Fibroblast of mammary gland (primary cell): ENCODE measurements around the gene CLEC17A.

Experiments used
- DNase-seq: peaks from one replicate; pipeline ENCODE4 v3.0.0-alpha.2; 2010; ENCODE audit warnings: low read depth
- H3K4me3 ChIP-seq: 2 replicates; pipeline ENCODE4 v1.5.1; 2011; ENCODE audit warnings: low read depth, mild to moderate bottlenecking, low read length, moderate library complexity; ENCODE audit not compliant: control insufficient read depth
- TF ChIP-seq, protein P1 (sequence below): conservative IDR thresholded peaks from 2 replicates; pipeline ENCODE4 v1.5.1; 2011; ENCODE audit warnings: low read depth, low read length, inconsistent platforms; ENCODE audit not compliant: control insufficient read depth, insufficient read depth

Gene CLEC17A

DNA sequence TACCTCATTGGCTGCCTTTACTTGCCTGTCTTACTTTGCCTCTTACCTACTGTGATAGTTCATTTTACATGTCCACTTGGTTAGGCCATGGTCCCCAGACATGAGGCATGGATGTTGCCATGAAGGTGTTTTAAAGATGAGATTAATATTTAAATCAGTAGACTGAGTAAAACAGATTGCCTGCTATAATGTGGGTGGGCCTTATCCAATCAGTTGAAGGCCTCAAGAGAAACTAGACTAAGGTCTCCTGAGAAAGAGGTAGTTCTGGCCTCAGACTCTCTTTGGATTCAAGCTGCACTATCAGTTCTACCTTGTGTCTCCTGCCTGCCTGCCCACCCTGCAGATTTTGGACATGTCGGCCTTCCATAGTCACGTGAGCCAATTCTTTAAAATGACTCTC lies 65.6 kb downstream of the CLEC17A start:
- H3K4me3 ChIP-seq: no peak overlapping the region
- no peak for DNase-seq

DNA sequence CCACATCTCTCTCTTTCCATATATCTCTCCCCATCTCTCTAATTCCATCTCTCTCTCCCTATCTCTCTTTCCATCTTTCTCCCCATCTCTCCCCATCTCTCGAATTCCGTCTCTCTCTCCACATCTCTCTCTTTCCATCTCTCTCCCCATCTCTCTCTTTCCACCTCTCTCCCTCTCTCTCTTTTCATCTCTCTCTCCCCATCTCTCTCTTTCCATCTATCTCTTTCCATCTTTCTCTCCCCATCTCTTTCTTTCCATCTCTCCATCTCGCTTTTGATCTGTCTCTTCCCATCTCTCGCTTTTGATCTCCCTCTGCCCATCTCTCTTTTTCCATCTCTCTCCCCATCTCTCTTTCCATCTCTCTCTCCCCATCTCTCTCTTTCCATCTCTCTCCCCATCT lies 66.1 kb downstream of the CLEC17A start:
- DNase-seq: no peak
- no peak overlapping the region for H3K4me3 ChIP-seq
- TF ChIP-seq, protein P1, sequence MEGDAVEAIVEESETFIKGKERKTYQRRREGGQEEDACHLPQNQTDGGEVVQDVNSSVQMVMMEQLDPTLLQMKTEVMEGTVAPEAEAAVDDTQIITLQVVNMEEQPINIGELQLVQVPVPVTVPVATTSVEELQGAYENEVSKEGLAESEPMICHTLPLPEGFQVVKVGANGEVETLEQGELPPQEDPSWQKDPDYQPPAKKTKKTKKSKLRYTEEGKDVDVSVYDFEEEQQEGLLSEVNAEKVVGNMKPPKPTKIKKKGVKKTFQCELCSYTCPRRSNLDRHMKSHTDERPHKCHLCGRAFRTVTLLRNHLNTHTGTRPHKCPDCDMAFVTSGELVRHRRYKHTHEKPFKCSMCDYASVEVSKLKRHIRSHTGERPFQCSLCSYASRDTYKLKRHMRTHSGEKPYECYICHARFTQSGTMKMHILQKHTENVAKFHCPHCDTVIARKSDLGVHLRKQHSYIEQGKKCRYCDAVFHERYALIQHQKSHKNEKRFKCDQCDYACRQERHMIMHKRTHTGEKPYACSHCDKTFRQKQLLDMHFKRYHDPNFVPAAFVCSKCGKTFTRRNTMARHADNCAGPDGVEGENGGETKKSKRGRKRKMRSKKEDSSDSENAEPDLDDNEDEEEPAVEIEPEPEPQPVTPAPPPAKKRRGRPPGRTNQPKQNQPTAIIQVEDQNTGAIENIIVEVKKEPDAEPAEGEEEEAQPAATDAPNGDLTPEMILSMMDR: no peak

More for the DNA sequence above, 65.6 kb downstream of the CLEC17A start:
- TF ChIP-seq, protein P1: no peak

DNA sequence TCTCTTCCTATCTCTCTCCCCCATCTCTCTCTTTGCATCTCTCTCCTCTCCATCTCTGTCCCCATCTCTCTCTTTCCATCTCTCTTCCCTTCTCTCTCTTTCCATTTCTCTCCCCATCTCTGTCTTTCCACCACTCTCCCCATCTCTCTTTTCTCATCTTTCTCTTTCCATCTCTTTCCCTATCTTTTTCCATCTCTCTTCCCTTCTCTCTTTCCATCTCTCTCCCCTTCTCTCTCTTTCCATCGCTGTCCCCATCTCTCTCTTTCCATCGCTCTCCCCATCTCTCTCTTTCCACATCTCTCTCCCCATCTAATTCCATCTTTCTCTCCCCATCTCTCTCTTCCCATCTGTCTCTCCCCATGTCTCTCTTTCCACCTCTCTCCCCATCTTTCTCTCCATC lies 67.3 kb downstream of the CLEC17A start:
- H3K4me3 ChIP-seq: no peak overlapping the region
- no peak for DNase-seq
- TF ChIP-seq, protein P1: no peak

DNA sequence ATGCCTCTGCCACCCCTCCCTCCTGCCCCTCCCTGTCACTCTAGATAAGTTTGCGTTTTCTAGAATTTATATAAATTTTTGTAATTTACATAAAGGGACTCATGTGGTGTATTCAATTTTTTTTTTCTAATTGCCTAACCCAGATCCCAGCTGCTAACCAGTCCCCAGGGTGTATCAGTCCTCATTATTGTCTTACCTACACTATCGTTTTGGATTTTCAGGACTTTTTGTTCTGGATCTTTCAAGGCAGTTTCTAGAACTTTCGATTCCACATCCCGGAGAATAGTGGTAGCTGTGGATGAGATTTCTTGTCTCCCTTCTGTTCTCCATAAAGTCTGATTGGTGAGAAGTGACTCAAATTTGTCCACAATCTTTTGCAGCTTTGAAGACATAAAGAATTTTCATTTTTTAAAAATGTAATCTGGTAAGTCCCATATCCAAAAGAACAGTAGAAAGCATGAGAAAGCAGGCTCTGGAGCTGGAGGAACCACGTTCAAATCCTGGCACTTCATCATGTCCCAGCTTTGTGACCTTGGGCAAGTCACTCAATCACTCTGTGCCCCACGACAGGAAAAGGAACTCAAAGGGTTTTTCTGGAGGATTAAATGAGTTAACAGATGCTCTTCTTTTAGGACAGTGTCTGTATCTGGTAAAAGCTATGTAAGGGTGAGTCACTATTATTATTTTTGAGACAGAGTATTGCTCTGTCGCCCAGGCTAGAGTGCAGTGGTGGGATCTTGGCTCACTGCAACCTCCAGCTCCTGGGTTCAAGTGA lies 72.1 kb downstream of the CLEC17A start:
- no peak overlapping the region for H3K4me3 ChIP-seq
- TF ChIP-seq, protein P1: no peak
- no peak for DNase-seq

DNA sequence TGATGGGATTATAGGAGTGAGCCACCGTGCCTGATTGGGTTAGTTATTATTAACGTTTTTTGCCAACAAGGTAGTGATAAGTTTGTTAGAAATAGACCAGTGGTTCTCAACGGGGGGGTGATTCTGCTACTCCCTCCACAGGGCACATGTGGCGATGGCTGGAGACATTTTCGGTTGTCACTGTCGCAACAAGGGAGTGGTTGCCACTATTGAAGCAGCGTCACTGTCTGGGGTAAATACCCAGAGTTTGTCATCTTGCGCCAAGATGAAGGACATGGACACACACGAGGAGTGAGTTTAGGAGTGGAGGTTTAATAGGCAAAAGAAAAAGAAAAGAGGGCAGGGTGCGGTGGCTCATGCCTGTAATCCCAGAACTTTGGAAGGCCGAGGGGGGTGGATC lies 72.8 kb downstream of the CLEC17A start:
- no peak overlapping the region for H3K4me3 ChIP-seq
- no peak for DNase-seq
- TF ChIP-seq, protein P1: no peak

DNA sequence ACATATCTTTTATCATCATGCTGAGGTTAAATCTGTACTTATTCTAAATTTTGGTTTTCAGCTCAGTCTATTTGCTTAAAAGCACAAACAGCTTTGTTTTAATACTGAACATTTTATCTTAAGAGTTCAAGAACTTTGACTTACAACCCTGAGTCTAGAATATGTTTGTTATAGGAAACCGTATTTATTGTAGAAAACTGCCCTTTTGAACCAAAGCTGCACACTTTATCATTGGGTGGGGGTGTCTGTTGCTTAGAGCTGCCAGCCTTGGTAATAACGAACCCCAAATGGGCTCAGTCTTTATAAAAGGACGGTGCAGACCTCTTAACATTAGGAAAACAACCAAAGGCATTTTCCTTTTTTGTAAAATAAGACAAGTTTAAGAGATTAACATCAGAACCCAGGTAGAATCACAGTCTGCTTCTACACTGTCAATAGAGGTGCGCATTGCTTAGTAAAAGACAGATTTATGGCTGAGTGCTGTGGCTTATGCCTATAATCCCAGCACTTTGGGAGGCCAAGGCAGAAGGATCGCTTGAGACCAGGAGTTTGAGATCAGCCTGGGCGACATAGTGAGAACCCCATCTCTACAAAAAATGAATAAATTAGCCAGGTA lies 77.1 kb downstream of the CLEC17A start:
- no peak overlapping the region for H3K4me3 ChIP-seq
- TF ChIP-seq, protein P1: no peak
- DNase-seq: no peak

DNA sequence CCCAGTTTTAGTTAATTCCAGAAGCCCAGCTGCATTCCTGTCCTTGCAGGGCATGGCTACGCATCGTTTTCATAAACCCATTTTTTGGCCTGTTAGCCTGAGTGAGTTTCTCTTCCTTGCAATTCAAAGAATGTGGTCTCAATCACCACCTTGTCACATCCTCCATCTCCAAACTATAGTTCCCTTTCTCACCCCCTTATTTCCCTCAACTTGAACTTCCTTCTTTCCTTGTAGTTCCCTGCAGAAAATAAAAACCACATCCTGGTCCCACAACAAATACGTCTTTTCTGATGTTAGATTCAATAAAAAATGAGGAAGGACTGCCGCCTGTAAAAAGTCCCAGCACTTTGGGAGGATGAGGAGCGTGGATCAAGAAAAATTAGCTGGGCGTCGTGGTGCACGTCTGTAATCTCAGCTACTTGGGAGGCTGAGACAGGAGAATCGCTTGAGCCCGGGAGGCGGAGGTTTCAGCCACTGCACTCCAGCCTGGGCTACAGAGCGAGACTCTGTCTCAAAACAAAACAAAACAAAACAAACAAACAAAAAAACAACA lies 78.6 kb downstream of the CLEC17A start:
- TF ChIP-seq, protein P1: no peak
- DNase-seq: no peak

More for the DNA sequence above, 78.6 kb downstream of the CLEC17A start:
- no peak overlapping the region for H3K4me3 ChIP-seq
